ENCODE data around the gene B4GALT5. TPM values are rescaled to one million over a fixed set of nuclear protein-coding genes. Genes with fewer than 3 reads are reported as not detected.
"Not testable (repeated sequence)": the region's sequence is repeated elsewhere in the genome, so short reads cannot be mapped to it uniquely, and the experiment has no call there.

B4GALT5 gene
- total RNA-seq, 1 experiment from 2014 or later = 18.2 TPM

- no peak for DNase-seq (ENCODE audit: low read depth)
Measured at GRCh38 chr20:49729780-49730179, 16.1 kb upstream of the B4GALT5 start.

GRCh38 chr20:49727894-49728885, 14.5 kb upstream of the B4GALT5 start:
- no peak for DNase-seq (ENCODE audit: low read depth)

GRCh38 chr20:49727478-49727877, 13.8 kb upstream of the B4GALT5 start:
- DNase-seq (ENCODE audit: low read depth) = no peak

GRCh38 chr20:49725694-49726093, 12.0 kb upstream of the B4GALT5 start:
- DNase-seq (ENCODE audit: low read depth) = no peak

- not testable (repeated sequence) for DNase-seq (ENCODE audit: low read depth)
Measured at GRCh38 chr20:49725224-49725606, 11.5 kb upstream of the B4GALT5 start.

GRCh38 chr20:49724408-49725223, 10.9 kb upstream of the B4GALT5 start:
- peak; percentile 49 for DNase-seq (ENCODE audit: low read depth)

- not testable (repeated sequence) for DNase-seq (ENCODE audit: low read depth)
Measured at GRCh38 chr20:49723758-49724157, 10.1 kb upstream of the B4GALT5 start.

GRCh38 chr20:49721326-49721725, 7.6 kb upstream of the B4GALT5 start:
- not testable (repeated sequence) for DNase-seq (ENCODE audit: low read depth)

- no peak for DNase-seq (ENCODE audit: low read depth)
Measured at GRCh38 chr20:49715466-49715865, 1.8 kb upstream of the B4GALT5 start.

- DNase-seq (ENCODE audit: low read depth) = peak; percentile 40
Measured at GRCh38 chr20:49712996-49713752, 504 bp downstream of the B4GALT5 start.

- no peak for DNase-seq (ENCODE audit: low read depth)
Measured at GRCh38 chr20:49712646-49712995, 1.1 kb downstream of the B4GALT5 start.

GRCh38 chr20:49712118-49712517, 1.6 kb downstream of the B4GALT5 start:
- no peak for DNase-seq (ENCODE audit: low read depth)

GRCh38 chr20:49711667-49711987, 2.1 kb downstream of the B4GALT5 start:
- no peak for DNase-seq (ENCODE audit: low read depth)

GRCh38 chr20:49710971-49711666, 2.6 kb downstream of the B4GALT5 start:
- DNase-seq (ENCODE audit: low read depth) = no peak

- DNase-seq (ENCODE audit: low read depth) = no peak
Measured at GRCh38 chr20:49707118-49707517, 6.6 kb downstream of the B4GALT5 start.

- DNase-seq (ENCODE audit: low read depth) = no peak
Measured at GRCh38 chr20:49706630-49707091, 7.0 kb downstream of the B4GALT5 start.

GRCh38 chr20:49705893-49706292, 7.8 kb downstream of the B4GALT5 start:
- DNase-seq (ENCODE audit: low read depth) = not testable (repeated sequence)

- DNase-seq (ENCODE audit: low read depth) = no peak
Measured at GRCh38 chr20:49705358-49705757, 8.3 kb downstream of the B4GALT5 start.

GRCh38 chr20:49704932-49705336, 8.7 kb downstream of the B4GALT5 start:
- DNase-seq (ENCODE audit: low read depth) = no peak

GRCh38 chr20:49701916-49702315, 11.8 kb downstream of the B4GALT5 start:
- DNase-seq (ENCODE audit: low read depth) = no peak

- DNase-seq (ENCODE audit: low read depth) = peak; percentile 27
Measured at GRCh38 chr20:49701241-49701790, 12.4 kb downstream of the B4GALT5 start.

Data from Daoy (cell line).